ENCODE results near the gene MICAL2. TPM values are rescaled to one million over a fixed set of nuclear protein-coding genes. Genes with fewer than 3 reads are reported as not detected.
A peak's percentile ranks its signal among the peaks of the same experiment; 100 is the strongest.

The MICAL2 gene
- total RNA-seq, 2 donors from 2014 or later = 60.8 to 124 TPM

DNA sequence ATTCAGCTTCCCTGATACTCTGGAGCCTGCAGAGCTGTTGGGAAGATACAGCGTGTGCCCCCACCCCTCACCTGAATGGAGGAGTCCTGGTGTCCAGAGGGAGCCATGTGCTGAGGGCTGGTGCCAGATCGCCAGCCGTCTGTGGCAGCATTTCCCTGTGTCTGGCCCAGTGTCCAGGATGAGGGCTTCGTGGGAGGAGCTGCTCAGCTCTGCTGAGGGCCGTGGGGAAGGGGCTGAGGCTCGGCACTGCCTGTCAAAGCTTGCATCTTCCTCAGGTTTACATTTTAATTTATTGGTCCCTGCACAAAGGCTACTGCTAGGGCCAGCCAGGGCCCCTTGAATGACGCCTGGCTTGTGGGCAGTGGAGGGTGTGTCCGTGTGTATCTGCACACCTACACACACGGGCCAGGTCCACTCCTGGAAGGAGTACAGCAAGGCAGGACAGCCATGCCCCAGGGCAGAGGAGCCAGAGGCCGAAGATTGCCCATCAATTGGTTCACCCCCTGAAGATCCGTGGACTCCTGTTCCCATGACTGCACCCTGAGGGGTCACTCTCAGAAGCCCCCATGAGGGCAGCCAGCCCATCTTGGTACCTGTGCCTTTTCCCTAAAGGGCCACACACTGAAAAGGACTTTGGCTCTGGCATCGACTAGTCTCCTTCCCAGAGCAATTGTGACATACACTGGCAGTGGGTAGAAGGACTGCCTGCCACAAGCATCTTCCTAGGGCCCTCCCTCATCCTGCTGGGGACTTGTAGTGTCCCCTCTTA is 159.2 kb downstream of the MICAL2 start:
- DNase-seq (ENCODE audit: low spot score in 2 of 2) = no peak
- Mint-ChIP-seq H3K27ac (no peak overlapping the region), H3K9me3 (no peaks in the 10 kb centered on the region), H3K36me3 (no peaks in the 10 kb centered on the region)
- peak in 1 of 2 donors; percentile 26 for ATAC-seq

- no peaks in the 10 kb centered on the region for H3K36me3 Mint-ChIP-seq
Observed at GRCh38 chr11:12270215-12270797, 159.9 kb downstream of the MICAL2 start.

DNA sequence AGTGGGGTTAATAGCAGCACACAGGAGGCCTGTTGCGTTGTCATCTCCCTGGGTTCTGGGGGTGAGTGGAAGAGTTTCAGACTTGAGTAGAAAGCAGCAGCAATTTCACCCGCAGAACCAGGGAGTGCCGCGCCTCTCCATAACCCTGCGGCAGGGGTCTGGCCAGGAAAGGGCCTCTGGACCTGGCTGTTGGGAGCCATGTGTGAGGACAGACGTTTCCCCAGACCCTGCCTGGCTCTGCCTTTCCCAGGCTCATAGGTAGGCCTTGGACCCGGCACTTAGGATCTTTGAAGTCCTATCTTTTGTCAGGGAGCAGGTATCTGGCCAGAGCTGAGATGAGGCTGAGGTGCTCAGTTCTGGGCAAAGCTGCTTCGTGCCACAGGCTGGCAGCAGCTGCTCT is 160.4 kb downstream of the MICAL2 start:
- no peaks in the 10 kb centered on the region for H3K9me3 Mint-ChIP-seq
- peak overlapping the region in 1 of 2 donors; percentile 11 for H3K27ac Mint-ChIP-seq

More at GRCh38 chr11:12270215-12270797, 159.9 kb downstream of the MICAL2 start:
- Mint-ChIP-seq H3K9me3 (no peaks in the 10 kb centered on the region), H3K27ac (peak overlapping the region in 1 of 2 donors; percentile 3)
- DNase-seq (ENCODE audit: low spot score in 2 of 2) (no peak), ATAC-seq (no peak)

DNA sequence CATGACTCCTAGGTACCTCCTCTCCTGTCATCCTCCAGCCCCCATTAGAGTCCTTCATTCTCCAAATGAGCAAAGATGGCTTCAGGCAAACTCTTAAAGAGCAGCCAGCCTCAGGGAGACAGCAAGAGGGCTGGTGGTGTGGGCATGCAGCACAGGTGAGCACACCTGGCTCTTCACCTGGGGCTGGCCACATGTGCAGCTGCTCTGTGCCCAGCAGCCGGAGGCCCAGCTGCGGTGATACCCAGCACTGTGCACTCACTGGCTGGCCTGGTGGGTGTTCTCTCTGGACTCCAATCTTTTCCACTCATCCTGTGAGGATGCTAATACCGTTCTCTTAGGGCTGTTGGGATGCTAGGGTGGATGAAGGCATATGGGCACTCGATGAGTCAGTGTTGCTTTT is 160.9 kb downstream of the MICAL2 start:
- DNase-seq (ENCODE audit: low spot score in 2 of 2) = no peak
- Mint-ChIP-seq H3K9me3 (no peaks in the 10 kb centered on the region), H3K27ac (peak overlapping the region in 1 of 2 donors; percentile 11), H3K36me3 (no peaks in the 10 kb centered on the region)
- ATAC-seq = no peak

More for the DNA sequence above, 160.4 kb downstream of the MICAL2 start:
- H3K36me3 Mint-ChIP-seq = no peaks in the 10 kb centered on the region
- DNase-seq (ENCODE audit: low spot score in 2 of 2) (no peak), ATAC-seq (no peak)

- Mint-ChIP-seq H3K36me3 (no peaks in the 10 kb centered on the region), H3K27ac (peak overlapping the region in 1 of 2 donors; percentile 42), H3K9me3 (no peaks in the 10 kb centered on the region)
- DNase-seq (ENCODE audit: low spot score in 2 of 2) (no peak), ATAC-seq (no peak)
Observed at GRCh38 chr11:12271826-12272366, 161.5 kb downstream of the MICAL2 start.

GRCh38 chr11:12272821-12273617 is 162.6 kb downstream of the MICAL2 start:
- ATAC-seq = no peak
- peak in 1 of 2 donors; percentile 31 for DNase-seq (ENCODE audit: low spot score in 2 of 2)
- peak overlapping the region; percentile 18 to 26 for H3K27ac Mint-ChIP-seq
- no peaks in the 10 kb centered on the region for H3K36me3 Mint-ChIP-seq
- H3K9me3 Mint-ChIP-seq = no peaks in the 10 kb centered on the region

DNA sequence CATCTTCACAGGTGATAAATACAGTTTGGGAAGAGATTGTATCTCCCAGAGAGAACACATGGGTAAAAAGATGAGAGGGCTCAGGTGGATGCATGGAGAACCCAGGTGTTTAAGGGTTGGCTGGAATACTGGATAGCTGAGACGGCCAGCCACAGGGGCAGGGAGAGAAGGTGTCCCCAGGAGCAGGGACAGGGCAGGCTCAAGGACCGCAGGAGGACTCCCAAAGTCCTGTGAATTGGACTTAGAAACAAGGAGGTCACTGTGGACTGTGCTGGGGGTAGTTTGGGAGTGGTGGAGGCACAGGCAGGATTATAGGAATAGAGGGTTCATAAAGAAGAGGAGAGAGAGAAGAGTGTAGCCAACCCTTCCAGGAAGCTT is 163.2 kb downstream of the MICAL2 start:
- H3K36me3 Mint-ChIP-seq = no peaks in the 10 kb centered on the region
- H3K9me3 Mint-ChIP-seq = no peaks in the 10 kb centered on the region
- peak overlapping the region; percentile 26 to 56 for H3K27ac Mint-ChIP-seq
- ATAC-seq = no peak
- DNase-seq (ENCODE audit: low spot score in 2 of 2) = no peak

GRCh38 chr11:12274056-12274455 is 163.7 kb downstream of the MICAL2 start:
- DNase-seq (ENCODE audit: low spot score in 2 of 2) (no peak), ATAC-seq (no peak)
- Mint-ChIP-seq H3K9me3 (no peaks in the 10 kb centered on the region), H3K27ac (peak overlapping the region in 1 of 2 donors; percentile 56), H3K36me3 (no peaks in the 10 kb centered on the region)

GRCh38 chr11:12274558-12275197 is 164.3 kb downstream of the MICAL2 start:
- Mint-ChIP-seq H3K36me3 (no peaks in the 10 kb centered on the region), H3K27ac (peak overlapping the region; percentile 22 to 29), H3K9me3 (no peaks in the 10 kb centered on the region)
- no peak for ATAC-seq
- peak in 1 of 2 donors; percentile 21 for DNase-seq (ENCODE audit: low spot score in 2 of 2)

- Mint-ChIP-seq H3K9me3 (no peaks in the 10 kb centered on the region), H3K36me3 (no peaks in the 10 kb centered on the region), H3K27ac (peak overlapping the region in 1 of 2 donors; percentile 40)
- DNase-seq (ENCODE audit: low spot score in 2 of 2) (peak in 1 of 2 donors; percentile 39), ATAC-seq (no peak)
Observed at GRCh38 chr11:12275818-12276217, 165.4 kb downstream of the MICAL2 start.

GRCh38 chr11:12276356-12276755 is 166.0 kb downstream of the MICAL2 start:
- H3K27ac Mint-ChIP-seq = peak overlapping the region in 1 of 2 donors; percentile 40
- no peaks in the 10 kb centered on the region for H3K9me3 Mint-ChIP-seq
- DNase-seq (ENCODE audit: low spot score in 2 of 2) = no peak
- ATAC-seq = no peak
- no peaks in the 10 kb centered on the region for H3K36me3 Mint-ChIP-seq

- no peaks in the 10 kb centered on the region for H3K36me3 Mint-ChIP-seq
- ATAC-seq = no peak
- H3K9me3 Mint-ChIP-seq = no peaks in the 10 kb centered on the region
- DNase-seq (ENCODE audit: low spot score in 2 of 2) = peak in 1 of 2 donors; percentile 28
- H3K27ac Mint-ChIP-seq = peak overlapping the region in 1 of 2 donors; percentile 18
Observed at GRCh38 chr11:12276831-12277475, 166.6 kb downstream of the MICAL2 start.

GRCh38 chr11:12278766-12279671 is 168.6 kb downstream of the MICAL2 start:
- H3K36me3 Mint-ChIP-seq = no peaks in the 10 kb centered on the region
- peak overlapping the region; percentile 0 to 73 for H3K27ac Mint-ChIP-seq
- DNase-seq (ENCODE audit: low spot score in 2 of 2) (peak in 1 of 2 donors; percentile 44), ATAC-seq (no peak)
- H3K9me3 Mint-ChIP-seq = no peaks in the 10 kb centered on the region

GRCh38 chr11:12279672-12280108 is 169.3 kb downstream of the MICAL2 start:
- H3K36me3 Mint-ChIP-seq = no peaks in the 10 kb centered on the region
- DNase-seq (ENCODE audit: low spot score in 2 of 2) (peak in 1 of 2 donors; percentile 39), ATAC-seq (no peak)
- H3K9me3 Mint-ChIP-seq = no peaks in the 10 kb centered on the region
- H3K27ac Mint-ChIP-seq = no peak overlapping the region
